GM19043 (cell line): Measurements from ENCODE around the gene FOXB1.

Experiments used
- ATAC-seq: cut with Tn5 transposase; IDR thresholded peaks from one replicate; pipeline ENCODE4 v1.9.1; 2021; ENCODE audit warnings: low read depth; ENCODE audit not compliant: unreplicated experiment

The FOXB1 gene

DNA sequence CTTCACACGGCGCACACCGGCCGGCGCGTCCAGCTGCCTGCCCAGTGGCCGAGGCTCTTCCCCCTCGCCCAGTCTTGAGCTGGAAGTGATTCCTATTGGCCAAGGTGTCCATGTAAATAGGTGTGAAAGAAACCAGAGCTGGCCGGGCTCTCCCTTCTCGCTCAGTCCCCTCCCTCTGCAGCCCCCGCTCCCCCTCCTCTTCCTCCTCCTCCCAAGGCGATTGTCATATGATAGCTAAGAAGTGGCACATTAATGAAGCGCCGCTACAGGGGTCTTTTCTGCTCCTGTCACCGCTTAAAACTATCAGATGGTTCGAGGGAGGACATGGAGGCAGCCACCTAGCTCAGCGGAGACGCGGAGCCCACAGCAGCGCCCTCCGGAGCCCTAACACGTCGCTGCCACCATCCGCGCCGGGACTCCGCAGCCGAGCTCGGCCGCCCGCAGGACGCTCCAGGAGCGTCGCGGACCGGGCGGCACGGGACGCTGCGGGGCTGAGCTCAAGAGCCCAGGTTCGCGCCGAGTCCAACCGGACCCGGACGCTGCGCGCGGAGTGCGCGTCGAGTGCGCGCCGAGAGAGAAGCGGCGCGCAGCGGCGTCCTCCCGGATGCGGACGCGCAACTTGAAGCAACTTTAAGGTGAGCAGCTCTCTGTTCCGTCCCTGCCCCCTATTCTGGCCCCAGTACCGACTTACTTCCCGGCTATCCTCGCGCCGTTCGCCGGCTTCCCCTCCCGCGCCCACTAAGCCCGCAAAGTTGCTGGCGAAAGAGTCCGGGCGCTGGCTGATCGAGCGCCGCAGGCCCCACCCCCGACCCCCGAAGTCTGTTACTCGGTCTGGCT is at the start of gene FOXB1:
Gene FOXB1, plus strand, starts transcription at position 303 of the 837 bp plus-strand sequence. CDS start 653 bp downstream, outside the sequence.
- ATAC-seq = no peak

DNA sequence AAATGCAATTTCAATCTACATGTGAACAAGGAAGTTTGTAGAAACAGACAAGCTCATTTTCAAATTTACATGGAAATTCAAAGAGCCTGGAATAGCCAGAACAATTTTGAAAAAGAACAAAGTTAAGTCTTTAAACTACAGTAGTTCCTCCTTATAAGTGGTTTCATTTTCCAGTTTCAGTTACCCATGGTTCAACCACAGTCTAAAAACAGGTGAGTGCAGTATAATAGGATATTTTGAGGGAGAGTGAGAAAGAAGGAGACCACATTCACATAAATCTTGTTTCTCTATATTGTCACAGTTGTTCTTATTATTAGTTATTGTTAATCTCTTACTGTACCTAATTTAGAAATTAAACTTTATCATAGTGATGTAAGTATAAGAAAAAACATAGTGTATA is 45.8 kb upstream of the FOXB1 start:
- ATAC-seq = no peak

GRCh38 chr15:59960318-59960717 is 43.8 kb upstream of the FOXB1 start:
- no peak for ATAC-seq

DNA sequence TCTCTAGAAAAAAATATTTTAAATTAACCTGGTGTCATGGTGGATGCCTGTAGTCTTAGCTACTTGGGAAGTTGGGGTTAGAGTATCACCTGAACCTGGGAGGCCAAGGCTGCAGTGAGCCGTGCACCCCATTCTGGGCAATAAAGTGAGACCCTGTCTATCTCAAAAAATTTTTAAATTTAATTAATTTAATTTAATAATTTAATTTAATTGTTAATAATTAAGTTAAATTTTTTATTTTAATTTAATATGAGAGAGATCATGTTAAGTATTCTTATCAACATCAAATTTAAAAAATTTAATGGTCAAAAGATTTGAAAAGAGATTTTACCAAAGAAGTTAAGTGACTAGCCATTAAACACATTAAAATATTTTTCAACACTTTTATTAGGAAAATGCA is 40.8 kb upstream of the FOXB1 start:
- ATAC-seq = no peak

GRCh38 chr15:59963925-59964324 is 40.2 kb upstream of the FOXB1 start:
- no peak for ATAC-seq

GRCh38 chr15:59965741-59966140 is 38.4 kb upstream of the FOXB1 start:
- no peak for ATAC-seq

DNA sequence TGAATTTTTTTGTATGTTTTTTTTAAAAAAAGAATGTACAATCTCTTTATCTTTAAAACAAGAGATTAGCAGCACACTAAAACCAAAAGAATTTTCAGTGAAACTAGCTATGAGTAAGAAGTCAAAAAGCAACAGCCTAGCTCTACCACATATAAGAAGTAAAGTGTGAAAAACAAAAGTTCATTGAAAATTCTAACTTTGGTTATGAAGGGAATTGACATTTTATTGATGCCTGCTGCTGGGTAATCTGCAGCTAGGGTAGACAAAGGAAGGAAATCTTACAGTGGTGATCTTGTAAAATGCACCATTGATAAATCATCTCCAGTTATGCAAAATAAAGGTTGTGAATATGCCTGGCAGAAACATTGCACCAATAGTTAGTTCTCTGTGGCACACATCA is 37.8 kb upstream of the FOXB1 start:
- no peak for ATAC-seq

DNA sequence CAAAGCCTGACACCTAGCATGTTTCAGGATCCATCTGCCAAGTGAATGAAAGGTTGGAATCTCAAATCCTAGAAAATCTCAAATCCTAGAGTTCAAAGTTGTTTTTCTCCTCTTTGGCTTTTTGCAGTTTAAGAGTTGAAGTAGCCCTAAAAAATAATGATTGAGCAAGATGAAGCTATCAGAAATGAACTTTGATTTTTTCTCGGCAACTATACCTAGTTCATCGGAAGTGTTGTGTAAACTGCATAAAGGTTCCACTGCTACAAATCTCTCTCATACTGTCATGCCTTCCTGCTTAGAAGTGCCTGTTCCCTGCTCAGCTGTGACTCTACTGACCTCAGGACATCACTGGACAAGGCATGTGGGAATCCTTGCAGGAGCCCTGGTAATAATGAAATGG is 35.8 kb upstream of the FOXB1 start:
- no peak for ATAC-seq

DNA sequence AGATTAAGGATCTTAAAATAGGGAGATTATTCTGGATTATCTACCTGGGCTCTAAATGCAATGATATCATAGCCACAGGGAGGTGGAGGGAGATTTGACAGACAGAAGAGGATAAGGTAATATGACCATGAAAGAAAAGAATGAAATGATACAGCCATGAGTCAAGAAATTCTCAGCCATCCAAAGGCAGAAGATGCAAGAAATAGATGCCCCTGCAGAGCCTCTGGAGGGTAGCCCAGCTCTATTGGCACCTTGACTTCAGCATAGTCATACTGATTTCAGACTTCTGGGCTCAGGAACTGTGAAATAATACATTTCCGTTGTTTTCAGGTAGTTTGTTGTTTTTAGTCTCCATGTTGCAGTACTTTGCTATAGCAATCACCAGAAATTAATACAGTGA is 31.9 kb upstream of the FOXB1 start:
- ATAC-seq = no peak

DNA sequence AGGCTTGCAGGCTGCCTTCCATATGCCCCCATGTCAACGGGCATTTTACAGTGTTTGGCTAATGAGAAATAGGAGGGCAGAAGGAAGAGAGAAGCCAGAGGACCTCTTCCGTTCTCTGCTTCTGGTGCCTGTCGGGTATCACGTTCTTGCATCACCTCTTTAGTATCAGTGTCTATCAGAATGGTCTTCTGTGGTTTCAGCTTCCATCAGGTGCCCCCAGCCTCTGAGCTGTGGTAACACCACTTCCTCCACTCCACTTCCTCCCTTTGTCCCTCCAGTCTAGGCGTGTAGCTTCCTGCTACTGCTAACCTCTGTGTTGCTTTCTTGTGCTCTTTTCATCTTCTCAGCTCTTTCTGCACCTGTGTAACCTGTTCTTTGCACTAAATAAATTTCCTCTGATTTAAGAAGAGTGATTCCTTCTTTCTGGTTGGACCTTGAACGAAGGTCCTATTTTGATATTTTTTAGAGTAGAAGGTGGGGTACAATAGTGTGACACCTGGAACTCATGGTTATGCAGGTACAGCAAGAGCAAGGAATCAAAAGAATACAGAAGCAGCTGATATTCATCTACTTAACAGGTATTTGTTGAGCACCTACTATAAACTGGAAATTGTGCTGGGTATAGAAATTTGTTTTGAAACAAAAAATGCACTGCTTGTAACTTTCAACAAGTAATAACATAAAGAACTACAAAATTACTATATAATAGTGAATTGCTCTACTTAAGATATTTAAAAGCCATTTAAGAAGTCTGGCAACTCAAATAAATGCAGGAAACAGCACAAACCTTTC is 27.4 kb upstream of the FOXB1 start:
- ATAC-seq = no peak

GRCh38 chr15:59991834-59992233 is 12.3 kb upstream of the FOXB1 start:
- ATAC-seq = no peak

DNA sequence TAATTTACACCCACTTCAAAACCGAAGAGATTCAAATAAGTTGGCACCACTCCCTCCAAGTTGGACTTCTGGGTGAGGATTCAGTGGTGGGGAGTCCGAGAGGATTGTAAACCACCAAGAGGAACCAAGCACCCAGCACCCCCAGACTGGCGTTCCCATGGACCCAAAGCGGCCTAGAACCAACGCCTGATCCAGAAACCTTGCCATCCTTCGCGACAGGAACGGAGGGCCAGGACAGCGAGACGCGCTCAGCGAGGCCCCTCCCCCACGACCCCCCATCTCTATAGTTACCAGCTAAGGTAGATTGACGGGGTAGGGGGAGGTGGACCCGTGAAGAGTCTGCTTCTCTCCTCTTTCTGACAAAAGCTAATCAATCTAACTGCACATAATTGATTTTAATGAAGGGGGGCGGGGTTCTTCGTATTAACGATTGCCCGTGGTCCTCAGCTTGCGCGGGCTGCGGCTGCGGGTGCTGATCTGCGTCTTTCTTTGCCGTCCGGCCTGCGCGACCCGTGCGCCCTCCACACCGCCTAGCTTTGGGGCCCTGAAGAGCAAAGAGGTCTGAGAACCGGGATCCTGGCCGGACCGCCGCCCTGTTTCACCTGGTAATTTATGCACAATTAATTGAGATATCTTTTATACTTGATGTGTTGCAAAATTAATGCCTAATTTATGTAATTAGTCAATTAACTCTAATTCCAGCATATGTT is 10.9 kb upstream of the FOXB1 start:
- no peak for ATAC-seq

GRCh38 chr15:59993950-59994401 is 10.1 kb upstream of the FOXB1 start:
- ATAC-seq = no peak

DNA sequence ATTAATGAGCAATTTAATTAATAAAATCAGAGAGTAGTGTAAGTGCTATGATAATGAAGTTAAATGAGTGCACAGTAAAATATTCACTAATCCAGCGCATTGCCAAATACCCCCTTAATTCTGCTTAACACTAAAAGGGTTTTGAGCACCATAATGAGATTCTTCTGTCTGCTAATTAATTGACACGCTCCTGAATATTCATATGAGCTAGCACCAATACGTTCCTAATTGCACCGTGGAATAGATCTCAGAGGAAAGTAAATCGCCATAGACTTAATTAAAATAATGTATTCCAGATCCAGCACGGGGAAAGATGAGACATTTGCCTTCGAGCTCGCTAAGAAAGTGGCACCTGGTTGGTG is 9.6 kb upstream of the FOXB1 start:
- no peak for ATAC-seq

GRCh38 chr15:59994888-59995557 is 9.1 kb upstream of the FOXB1 start:
- ATAC-seq = no peak

DNA sequence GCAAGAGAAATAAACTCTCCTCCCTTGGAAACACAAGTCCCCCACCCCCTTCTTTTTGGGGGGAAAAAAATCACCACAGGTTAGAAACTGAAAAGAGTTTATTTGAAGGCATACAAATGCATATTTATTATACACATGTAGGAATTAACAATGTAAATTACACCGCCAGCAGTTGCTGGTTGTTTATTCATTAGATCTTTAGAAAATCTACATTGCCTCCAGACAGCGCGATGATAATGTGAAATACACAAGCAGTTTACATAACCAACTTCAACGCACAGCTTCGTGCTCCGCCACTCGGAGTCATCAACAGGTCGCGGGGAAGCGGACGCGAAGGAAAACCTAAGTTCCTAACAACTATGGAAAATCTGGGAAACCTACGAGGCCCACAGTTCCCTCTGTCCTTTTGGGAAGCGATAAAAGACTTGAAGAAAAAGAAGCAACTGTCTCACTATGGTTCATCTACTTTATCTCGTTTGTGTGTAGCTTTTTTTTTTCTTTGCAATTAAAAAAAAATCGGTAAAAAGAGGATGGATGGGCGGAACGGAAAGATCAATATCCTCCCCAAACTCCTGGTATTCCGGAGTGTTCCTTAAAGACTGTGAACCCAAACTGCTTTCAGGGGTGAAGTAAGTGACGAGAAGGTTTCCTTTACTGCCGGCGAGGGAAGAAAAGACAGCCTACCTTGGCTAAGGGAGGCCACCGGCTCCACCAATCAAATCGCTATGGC is 8.4 kb upstream of the FOXB1 start:
- ATAC-seq = no peak

- ATAC-seq = no peak
Measured at GRCh38 chr15:59996298-59997041, 7.6 kb upstream of the FOXB1 start.

DNA sequence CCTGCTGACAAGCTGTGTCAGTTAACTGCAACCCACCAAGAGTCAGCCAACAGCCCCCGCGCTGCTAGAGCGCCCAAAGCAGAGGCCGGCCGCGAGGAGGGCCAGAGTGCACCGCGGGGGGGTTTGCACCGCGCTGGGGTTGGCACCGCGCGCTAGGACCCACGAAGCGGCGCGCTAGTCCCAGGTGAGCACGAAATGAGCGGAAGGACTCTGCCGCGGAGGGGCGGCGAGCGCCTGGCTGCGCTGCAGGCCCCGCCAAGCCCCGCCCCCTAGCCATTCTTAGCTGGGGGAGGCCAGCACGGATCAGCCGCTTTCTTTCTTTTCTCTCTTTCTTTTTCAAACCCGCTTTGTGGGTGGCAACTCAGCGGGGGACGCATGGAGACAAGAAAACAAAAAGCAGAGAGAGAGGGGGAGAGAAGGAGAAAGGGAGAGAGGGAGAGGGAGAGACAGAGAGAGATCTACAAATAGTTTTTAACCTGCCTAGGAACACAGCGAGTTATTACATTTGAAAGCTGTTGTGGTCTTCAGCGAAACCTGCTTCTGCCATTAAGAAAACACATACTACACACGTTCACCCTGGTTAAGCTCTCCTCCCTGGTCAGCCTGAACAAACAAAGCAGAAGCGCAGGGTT is 6.9 kb upstream of the FOXB1 start:
- ATAC-seq = peak; percentile 76
